Activated T-helper 2 cell treated with anti-CD3 and anti-CD28 coated beads, Interferon-gamma antibody, Interleukin-2, Interleukin-4, amounts not matched to agents 10 μg/mL and 5 μg/mL and 100 μg/mL, durations not matched to agents 14 hours and 24 hours and 36 hours (primary cell): ENCODE data around the gene ALG12. TPM values are rescaled to one million over a fixed set of nuclear protein-coding genes. Genes with fewer than 3 reads are reported as not detected.
A peak's percentile ranks its signal among the peaks of the same experiment; 100 is the strongest.

Source experiments
- DNase-seq: peaks from one replicate; pipeline ENCODE4 v3.0.0; 2021; ENCODE audit warnings: low spot score
- H3K27ac Mint-ChIP-seq: one replicate; pipeline ENCODE4 v1.8.0; 2021; ENCODE audit warnings: mixed read lengths
- H3K27me3 Mint-ChIP-seq: one replicate; pipeline ENCODE4 v1.8.0; 2021; ENCODE audit warnings: low read depth, mixed read lengths
- H3K36me3 Mint-ChIP-seq: one replicate; pipeline ENCODE4 v1.8.0; 2021; ENCODE audit warnings: low read depth, mixed read lengths
- H3K4me1 Mint-ChIP-seq: one replicate; pipeline ENCODE4 v1.8.0; 2021; ENCODE audit warnings: low read depth, mixed read lengths
- H3K4me3 Mint-ChIP-seq: one replicate; pipeline ENCODE4 v1.8.0; 2021; ENCODE audit warnings: low read depth, mild to moderate bottlenecking, moderate library complexity, mixed read lengths
- H3K9me3 Mint-ChIP-seq: one replicate; pipeline ENCODE4 v1.8.0; 2021; ENCODE audit warnings: mixed read lengths
- intact Hi-C: fragments of 100-400 bp; cut with micrococcal nuclease; formaldehyde crosslinking; loops from one replicate; pipeline ENCODE4 v1.15.1; 2023
- total RNA-seq: library from RNA; stranded (reverse); gene quantifications from 2 replicates; pipeline ENCODE4 v1.2.3, GENCODE V29; 2022

ALG12 gene
- total RNA-seq, 1 donor from 2014 or later: 16.5 TPM

GRCh38 chr22:49880281-49880680 is 38.0 kb downstream of the ALG12 start:
- H3K27me3 Mint-ChIP-seq: no peaks in the 10 kb centered on the region
- peak overlapping the region; percentile 62 for H3K4me3 Mint-ChIP-seq
- peaks cover 10% of the 10 kb centered on the region for H3K9me3 Mint-ChIP-seq
- intact Hi-C loops: loop anchor here (10.0 kb wide), 1 partner anchor 75 kb away; no protein-coding TSS in a partner anchor
- peaks cover 40% of the 10 kb centered on the region for H3K4me1 Mint-ChIP-seq
- peak; percentile 31 for DNase-seq
- peaks cover 64% of the 10 kb centered on the region for H3K36me3 Mint-ChIP-seq
- H3K27ac Mint-ChIP-seq: peak overlapping the region; percentile 81

GRCh38 chr22:49879871-49880270 is 38.4 kb downstream of the ALG12 start:
- no peak for DNase-seq
- Mint-ChIP-seq H3K4me3 (peak overlapping the region; percentile 62), H3K36me3 (peaks cover 66% of the 10 kb centered on the region), H3K27me3 (no peaks in the 10 kb centered on the region), H3K4me1 (peaks cover 40% of the 10 kb centered on the region), H3K9me3 (peaks cover 10% of the 10 kb centered on the region), H3K27ac (peak overlapping the region; percentile 81)
- intact Hi-C loops: loop anchor here (10.0 kb wide), 1 partner anchor 75 kb away; no protein-coding TSS in a partner anchor

- Mint-ChIP-seq H3K9me3 (peaks cover 10% of the 10 kb centered on the region), H3K36me3 (peaks cover 63% of the 10 kb centered on the region), H3K4me1 (peaks cover 47% of the 10 kb centered on the region), H3K27me3 (no peaks in the 10 kb centered on the region), H3K27ac (peak overlapping the region; percentile 49), H3K4me3 (no peak overlapping the region)
- intact Hi-C loops: no loop called here
- DNase-seq: no peak
These were observed 40.0 kb downstream of the ALG12 start for GRCh38 chr22:49878206-49878605.

- peaks cover 62% of the 10 kb centered on the region for H3K36me3 Mint-ChIP-seq
- no peaks in the 10 kb centered on the region for H3K27me3 Mint-ChIP-seq
- no peak overlapping the region for H3K4me3 Mint-ChIP-seq
- no peak for DNase-seq
- no peak overlapping the region for H3K27ac Mint-ChIP-seq
- H3K9me3 Mint-ChIP-seq: peaks cover 10% of the 10 kb centered on the region
- intact Hi-C loops: no loop called here
- H3K4me1 Mint-ChIP-seq: peaks cover 43% of the 10 kb centered on the region
These were observed 40.6 kb downstream of the ALG12 start for GRCh38 chr22:49877642-49878041.

GRCh38 chr22:49873228-49873940 is 44.9 kb downstream of the ALG12 start:
- peak overlapping the region; percentile 30 for H3K27ac Mint-ChIP-seq
- peaks cover 74% of the 10 kb centered on the region for H3K36me3 Mint-ChIP-seq
- intact Hi-C loops: loop anchor here (5.0 kb wide), 1 partner anchor 44 kb away; the partner anchor contains the start of genes ALG12 and CRELD2
- H3K4me1 Mint-ChIP-seq: peaks cover 42% of the 10 kb centered on the region
- peaks cover 31% of the 10 kb centered on the region for H3K9me3 Mint-ChIP-seq
- no peak for DNase-seq
- H3K27me3 Mint-ChIP-seq: no peaks in the 10 kb centered on the region
- no peak overlapping the region for H3K4me3 Mint-ChIP-seq

GRCh38 chr22:49872347-49872746 is 45.9 kb downstream of the ALG12 start:
- Mint-ChIP-seq H3K27me3 (no peaks in the 10 kb centered on the region), H3K4me3 (no peak overlapping the region), H3K4me1 (peaks cover 46% of the 10 kb centered on the region), H3K9me3 (peaks cover 38% of the 10 kb centered on the region), H3K27ac (no peak overlapping the region), H3K36me3 (peaks cover 75% of the 10 kb centered on the region)
- intact Hi-C loops: loop anchor here (5.0 kb wide), 1 partner anchor 45 kb away; the partner anchor contains the start of genes ALG12 and CRELD2
- DNase-seq: no peak

- DNase-seq: no peak
- H3K36me3 Mint-ChIP-seq: peaks cover 79% of the 10 kb centered on the region
- H3K27ac Mint-ChIP-seq: no peak overlapping the region
- intact Hi-C loops: loop anchor here (5.0 kb wide), 1 partner anchor 46 kb away; the partner anchor contains the start of genes ALG12 and CRELD2
- H3K27me3 Mint-ChIP-seq: no peaks in the 10 kb centered on the region
- peaks cover 45% of the 10 kb centered on the region for H3K9me3 Mint-ChIP-seq
- H3K4me1 Mint-ChIP-seq: peaks cover 53% of the 10 kb centered on the region
- H3K4me3 Mint-ChIP-seq: no peak overlapping the region
These were observed 46.8 kb downstream of the ALG12 start for GRCh38 chr22:49871482-49871881.

GRCh38 chr22:49869845-49870712 is 48.2 kb downstream of the ALG12 start:
- H3K27ac Mint-ChIP-seq: peak overlapping the region; percentile 69
- DNase-seq: no peak
- H3K4me3 Mint-ChIP-seq: peak overlapping the region; percentile 34
- intact Hi-C loops: loop anchor here (1.0 to 5.0 kb wide), 3 partner anchors 31 to 47 kb away; partner anchors contain the start of genes ALG12, BRD1 and CRELD2
- peaks cover 51% of the 10 kb centered on the region for H3K9me3 Mint-ChIP-seq
- H3K4me1 Mint-ChIP-seq: peaks cover 56% of the 10 kb centered on the region
- H3K27me3 Mint-ChIP-seq: no peaks in the 10 kb centered on the region
- peaks cover 81% of the 10 kb centered on the region for H3K36me3 Mint-ChIP-seq

GRCh38 chr22:49869086-49869830 is 49.0 kb downstream of the ALG12 start:
- intact Hi-C loops: loop anchor here (5.0 kb wide), 1 partner anchor 42 kb away; the partner anchor contains the start of gene BRD1
- Mint-ChIP-seq H3K36me3 (peaks cover 85% of the 10 kb centered on the region), H3K27ac (peak overlapping the region; percentile 69), H3K4me1 (peaks cover 57% of the 10 kb centered on the region), H3K9me3 (peaks cover 51% of the 10 kb centered on the region), H3K4me3 (no peak overlapping the region), H3K27me3 (no peaks in the 10 kb centered on the region)
- no peak for DNase-seq

- peak overlapping the region; percentile 91 for H3K27ac Mint-ChIP-seq
- DNase-seq: no peak
- H3K4me1 Mint-ChIP-seq: peaks cover 57% of the 10 kb centered on the region
- no peaks in the 10 kb centered on the region for H3K27me3 Mint-ChIP-seq
- peaks cover 51% of the 10 kb centered on the region for H3K9me3 Mint-ChIP-seq
- peaks cover 83% of the 10 kb centered on the region for H3K36me3 Mint-ChIP-seq
- peak overlapping the region; percentile 42 for H3K4me3 Mint-ChIP-seq
- intact Hi-C loops: loop anchor here (5.0 kb wide), 1 partner anchor 40 kb away; the partner anchor contains the start of gene BRD1
These were observed 50.7 kb downstream of the ALG12 start for GRCh38 chr22:49867303-49868265.

- H3K4me1 Mint-ChIP-seq: peaks cover 55% of the 10 kb centered on the region
- H3K27me3 Mint-ChIP-seq: no peaks in the 10 kb centered on the region
- peak overlapping the region; percentile 48 for H3K27ac Mint-ChIP-seq
- H3K4me3 Mint-ChIP-seq: no peak overlapping the region
- H3K36me3 Mint-ChIP-seq: peaks cover 84% of the 10 kb centered on the region
- peaks cover 51% of the 10 kb centered on the region for H3K9me3 Mint-ChIP-seq
- DNase-seq: no peak
- intact Hi-C loops: loop anchor here (5.0 kb wide), 1 partner anchor 39 kb away; the partner anchor contains the start of gene BRD1
These were observed 51.6 kb downstream of the ALG12 start for GRCh38 chr22:49866646-49867045.
